GM12878 (cell line): ENCODE data around the gene SLC2A8. TPM values are rescaled to one million over a fixed set of nuclear protein-coding genes. Genes with fewer than 3 reads are reported as not detected.
A peak's percentile ranks its signal among the peaks of the same experiment; 100 is the strongest.

Experiments
- ATAC-seq: fragments of 200-7000 bp; cut with Tn5 transposase; 3 replicates; pipeline ENCODE4 v1.9.1; 2020; ENCODE audit warnings: mild to moderate bottlenecking, moderate library complexity
- BruUV-seq: library from RNA; stranded (reverse); fragments of 400-500 nt; replicated peaks from 2 replicates; lab custom pipeline; 2021; lab: Mats Ljungman, UMichigan
- CTCF ChIA-PET: fragments of 300-600 bp; sonication (Branson Sonifier 250); formaldehyde crosslinking; extraction: SDS; loops from one replicate; lab custom pipeline; 2021; ENCODE audit warnings: inconsistent platforms; lab: Yijun Ruan, JAX
- POLR2A ChIA-PET: fragments of 350-600 bp; formaldehyde crosslinking; extraction: SDS; loops from one replicate; lab custom pipeline; 2021; ENCODE audit warnings: inconsistent platforms; lab: Charles Lee
- RAD21 ChIA-PET: fragments of 300-600 bp; sonication (Branson Sonifier 250); formaldehyde crosslinking; loops from one replicate; lab custom pipeline; 2023; ENCODE audit warnings: antibody characterized with exemption; ENCODE audit not compliant: unreplicated experiment; lab: Charles Lee
- SMC1A ChIA-PET: fragments of 300-600 bp; sonication (Branson Sonifier 250); formaldehyde crosslinking; loops from one replicate; lab custom pipeline; 2023; ENCODE audit not compliant: unreplicated experiment, uncharacterized antibody; lab: Charles Lee
- DNase-seq: peaks from one replicate; pipeline ENCODE4 v3.0.0-alpha.2; 2011; ENCODE audit warnings: low read depth, low spot score
- FAIRE-seq: peaks from 3 replicates; lab custom pipeline; 2011; peaks lifted over from hg19 to GRCh38; lab: Jason Lieb, UNC
- H2AFZ ChIP-seq: 2 replicates; pipeline ENCODE4 v1.6.0; 2011; ENCODE audit warnings: low read depth, low read length, control low read depth; ENCODE audit not compliant: control insufficient read depth
- H3K27ac ChIP-seq: 2 replicates; pipeline ENCODE4 v1.5.1; 2011; ENCODE audit warnings: control low read depth; ENCODE audit not compliant: control insufficient read depth, insufficient read depth
- H3K27me3 ChIP-seq, 2 experiments: replicated peaks in 1 of 2; 2 replicates each; pipeline versions ENCODE4 v1.6.0 to v1.6.1; 2011; ENCODE audit warnings: low read length in 1 of 2; ENCODE audit not compliant: control insufficient read depth in 2 of 2, insufficient read depth in 2 of 2
- H3K36me3 ChIP-seq, 2 experiments: 2 replicates each; pipeline ENCODE4 v1.5.1; 2011; ENCODE audit warnings: low read length in 1 of 2; ENCODE audit not compliant: control insufficient read depth in 2 of 2, insufficient read depth in 2 of 2
- H3K4me1 ChIP-seq: 2 replicates; pipeline ENCODE4 v1.6.1; 2011; ENCODE audit warnings: mild to moderate bottlenecking, low read length, moderate library complexity, mixed read lengths; ENCODE audit not compliant: control insufficient read depth, insufficient read depth
- H3K4me2 ChIP-seq: 2 replicates; pipeline ENCODE4 v1.6.0; 2011; ENCODE audit warnings: control low read depth; ENCODE audit not compliant: control insufficient read depth, insufficient read depth
- H3K4me3 ChIP-seq: fragments of 200-600 bp; sonication (generic); 2 replicates; pipeline ENCODE4 v1.5.1; 2016
- H3K79me2 ChIP-seq: 2 replicates; pipeline ENCODE4 v1.6.0; 2011; ENCODE audit warnings: low read length; ENCODE audit not compliant: control insufficient read depth, insufficient read depth
- H3K9ac ChIP-seq: 2 replicates; pipeline ENCODE4 v1.8.0; 2011; ENCODE audit warnings: low read length, control low read depth, mixed read lengths; ENCODE audit not compliant: control insufficient read depth, insufficient read depth
- H3K9me3 ChIP-seq: replicated peaks from 3 replicates; pipeline ENCODE4 v1.5.1; 2011; ENCODE audit warnings: mild to moderate bottlenecking, low read length; ENCODE audit not compliant: control insufficient read depth, insufficient read depth
- H4K20me1 ChIP-seq: 2 replicates; pipeline ENCODE4 v1.6.0; 2011; ENCODE audit not compliant: control insufficient read depth, insufficient read depth
- BACH1 ChIP-seq: fragments of 450-650 bp; IDR thresholded peaks from 2 replicates; pipeline ENCODE4 v1.6.1; 2017; ENCODE audit warnings: mild to moderate bottlenecking, borderline replicate concordance
- CBFB ChIP-seq: IDR thresholded peaks from 2 replicates; pipeline ENCODE4 v1.6.1; 2016; ENCODE audit warnings: antibody characterized with exemption, low read depth
- DPF2 ChIP-seq: fragments of 450-650 bp; IDR thresholded peaks from 2 replicates; pipeline ENCODE4 v1.6.1; 2017; ENCODE audit warnings: mild to moderate bottlenecking
- FOXM1 ChIP-seq: IDR thresholded peaks from 2 replicates; pipeline ENCODE4 v1.6.1; 2012; ENCODE audit warnings: low read depth, mild to moderate bottlenecking, inconsistent platforms, low read length, moderate library complexity
- MYC ChIP-seq: IDR thresholded peaks from 2 replicates; pipeline ENCODE4 v1.6.1; 2011; ENCODE audit warnings: mild to moderate bottlenecking, low read length, moderate library complexity, inconsistent platforms; ENCODE audit not compliant: insufficient read depth, insufficient replicate concordance, insufficient read length, severe bottlenecking
- NR2C1 ChIP-seq: fragments of 450-650 bp; IDR thresholded peaks from 2 replicates; pipeline ENCODE4 v1.6.1; 2017; ENCODE audit warnings: antibody characterized with exemption, mild to moderate bottlenecking, moderate library complexity
- NR2F1 ChIP-seq: fragments of 450-650 bp; conservative IDR thresholded peaks from 2 replicates; pipeline ENCODE4 v1.6.1; 2017; ENCODE audit warnings: mild to moderate bottlenecking
- POLR2A ChIP-seq: IDR thresholded peaks from 2 replicates; pipeline ENCODE4 v1.6.1; 2011; ENCODE audit warnings: low read depth, mild to moderate bottlenecking, low read length
- POLR2AphosphoS2 ChIP-seq: IDR thresholded peaks from 2 replicates; pipeline ENCODE4 v1.6.1; 2011; ENCODE audit warnings: low read depth, mild to moderate bottlenecking, low read length, improper control_type of control experiment, moderate library complexity
- POLR2AphosphoS5 ChIP-seq: IDR thresholded peaks from 2 replicates; pipeline ENCODE4 v1.6.1; 2011; ENCODE audit warnings: mild to moderate bottlenecking, low read length, inconsistent platforms
- RB1 ChIP-seq: fragments of 450-650 bp; formaldehyde crosslinking; IDR thresholded peaks from 2 replicates; pipeline ENCODE4 v1.6.1; 2017; ENCODE audit warnings: mild to moderate bottlenecking, borderline replicate concordance
- SKIL ChIP-seq: fragments of 450-650 bp; IDR thresholded peaks from 2 replicates; pipeline ENCODE4 v1.6.1; 2017; ENCODE audit warnings: mild to moderate bottlenecking, low read depth, inconsistent platforms; ENCODE audit not compliant: poor library complexity, severe bottlenecking
- SMAD5 ChIP-seq: IDR thresholded peaks from 2 replicates; pipeline ENCODE4 v1.6.1; 2016; ENCODE audit warnings: antibody characterized with exemption, low read depth
- SP1 ChIP-seq: IDR thresholded peaks from one replicate; pipeline ENCODE4 v1.6.1; 2011; ENCODE audit warnings: low read depth, low read length
- SPI1 ChIP-seq: IDR thresholded peaks from 2 replicates; pipeline ENCODE4 v1.6.1; 2011; ENCODE audit warnings: low read depth, mild to moderate bottlenecking, low read length, moderate library complexity, borderline replicate concordance; ENCODE audit not compliant: insufficient read depth
- USF1 ChIP-seq: IDR thresholded peaks from 2 replicates; pipeline ENCODE4 v1.6.1; 2011; ENCODE audit warnings: borderline replicate concordance, low read depth, mild to moderate bottlenecking, moderate library complexity, mixed read lengths, low read length; ENCODE audit not compliant: insufficient read depth; ENCODE audit errors: extremely low read length
- WGBS: methylation state at CpG from one replicate; pipeline ENCODE4 v1.1.6; 2016; ENCODE audit warnings: low lambda C conversion rate; ENCODE audit not compliant: insufficient replicate concordance, insufficient coverage; ENCODE audit errors: missing lambda C conversion rate; 5-methylcytosine and 5-hydroxymethylcytosine counted together
- in situ Hi-C: fragments of 300-500 bp; cut with MboI; formaldehyde crosslinking; loops from 9 replicates; pipeline ENCODE4 v1.14.3; 2018; ENCODE audit warnings: mixed read lengths
- intact Hi-C: fragments of 100-400 bp; cut with micrococcal nuclease; formaldehyde crosslinking; loops from one replicate; pipeline ENCODE4 v1.14.2; 2022; ENCODE audit not compliant: unreplicated experiment
- polyA plus RNA-seq, 11 experiments: library from polyadenylated mRNA; depleted of rRNA in 4 of 11; unstranded in 6 of 11; stranded (reverse) in 5 of 11; fragments of >200 nt; fragmentation: Nextera tagmentation in 4 of 11; fragmentation: Illumina TruSeq in 1 of 11; extraction: Ambion mirVana in 4 of 11; extraction: Trizol in 1 of 11; gene quantifications; 1 replicate in 1 of 11; 2 replicates in 10 of 11; pipeline versions ENCODE4 v1.2.1 to v1.2.3, GENCODE V29; 2011 to 2016; ENCODE audit warnings: inconsistent platforms in 2 of 11, missing spikeins in 2 of 11, low read depth in 1 of 11
- total RNA-seq, 4 experiments: library from RNA; depleted of rRNA in 3 of 4; stranded (reverse); fragments of >200 nt in 3 of 4; fragmentation: Illumina TruSeq in 1 of 4; extraction: Trizol in 1 of 4; gene quantifications; 2 replicates each; pipeline versions ENCODE4 v1.2.1 to v1.2.3, GENCODE V29; 2013 to 2021
- TF ChIP-seq, protein P1 (sequence below): IDR thresholded peaks from 2 replicates; pipeline ENCODE4 v1.6.1; 2011; ENCODE audit warnings: borderline replicate concordance, low read depth, mild to moderate bottlenecking, moderate library complexity, low read length; ENCODE audit not compliant: insufficient read depth, poor library complexity, severe bottlenecking
- TF ChIP-seq, protein P2 (sequence below): fragments of 150-350 bp; IDR thresholded peaks from 2 replicates; pipeline ENCODE4 v1.6.1; 2014; ENCODE audit warnings: mild to moderate bottlenecking, low read depth, low read length

The SLC2A8 gene
- total and polyA plus RNA-seq, 10 of the 15 experiments (the other 5 are each of a cell fraction or from before 2014, with no cell fraction given), result 0.31 to 22.7 (median 10.0) TPM

DNA sequence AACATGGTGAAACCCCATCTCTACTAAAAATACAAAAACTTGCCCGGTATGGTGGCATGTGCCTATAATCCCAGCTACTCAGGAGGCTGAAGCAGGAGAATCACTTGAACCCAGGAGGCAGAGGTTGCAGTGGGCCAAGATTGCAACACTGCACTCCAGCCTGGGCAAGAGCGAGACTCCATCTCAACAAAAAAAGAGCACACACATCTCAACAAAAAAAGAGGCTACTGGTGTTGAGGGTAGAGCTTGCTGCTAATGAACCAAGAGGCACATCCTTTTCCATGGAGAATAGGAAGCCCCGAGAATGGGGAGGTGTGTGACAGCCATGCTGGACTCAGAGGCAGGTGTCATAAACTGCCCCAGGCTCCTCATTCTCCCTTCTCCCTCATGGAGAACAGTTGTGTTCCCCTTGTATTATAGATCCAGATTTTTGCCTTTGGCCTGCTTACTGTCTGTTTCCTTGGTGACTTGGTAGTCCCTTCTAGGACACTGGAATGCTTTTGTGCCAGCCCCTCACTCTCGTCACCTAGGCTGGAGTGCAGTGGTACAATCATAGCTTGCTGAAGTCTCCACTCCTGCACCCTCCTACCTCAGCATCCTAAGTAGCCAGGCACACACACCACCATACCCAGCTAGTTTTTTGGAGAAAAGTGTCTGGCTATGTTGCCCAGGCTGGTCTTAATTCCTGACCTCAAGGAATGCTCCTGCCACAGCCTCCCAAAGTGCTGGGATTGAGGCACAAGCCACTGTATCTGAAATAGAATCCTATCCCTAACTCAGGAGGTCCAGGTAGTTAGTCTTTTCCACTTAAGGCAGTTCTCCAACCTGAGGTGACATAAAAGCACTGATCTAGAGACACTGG lies 49.1 kb downstream of the SLC2A8 start:
- intact Hi-C loops, result no loop called here

More for the DNA sequence above, 49.1 kb downstream of the SLC2A8 start:
- Histone ChIP-seq H3K27ac (no peak overlapping the region), H2AFZ (no peak overlapping the region), H3K4me3 (no peak overlapping the region), H3K79me2 (peaks cover 36% of the 10 kb centered on the region), H3K4me1 (no peaks in the 10 kb centered on the region), H3K36me3 (peaks cover 20 to 62% of the 10 kb centered on the region in 2 experiments), H3K9ac (no peak overlapping the region), H3K9me3 (peaks cover 11% of the 10 kb centered on the region), H4K20me1 (peaks cover 11% of the 10 kb centered on the region), H3K27me3 (no peaks in the 10 kb centered on the region), H3K4me2 (no peak overlapping the region)
- DNase-seq (no peak), ATAC-seq (no peak), FAIRE-seq (no peak)
- ChIA-PET POLR2A (no interaction called here), SMC1A (no interaction called here), CTCF (interaction anchor here (0.9 to 1.6 kb wide), 2 partner anchors 9 to 31 kb away, joined by 3 to 4 read pairs; no protein-coding TSS in a partner anchor), RAD21 (no interaction called here)
- in situ Hi-C loops, result no loop called here
- no TSS peak for BruUV-seq
- WGBS, result 48% methylated on average over 4 of the region's 4 CpGs
- TF ChIP-seq CBFB (peak; percentile 9; the same call in 1 of the 2 replicates), POLR2AphosphoS2 (peak; percentile 67; the same call in 1 of the 2 replicates), POLR2AphosphoS5 (peak; percentile 55), NR2C1 (no peak), SPI1 (no peak), RB1 (no peak), SMAD5 (peak; percentile 52; the same call in 1 of the 2 replicates), POLR2A (peak; percentile 53), DPF2 (no peak), SKIL (no peak), NR2F1 (no peak), MYC (no peak), SP1 (no peak), FOXM1 (no peak), USF1 (no peak), BACH1 (0 out of 2 replicates have a peak, but pooled peaks have one; percentile 22)
- TF ChIP-seq, protein P1, sequence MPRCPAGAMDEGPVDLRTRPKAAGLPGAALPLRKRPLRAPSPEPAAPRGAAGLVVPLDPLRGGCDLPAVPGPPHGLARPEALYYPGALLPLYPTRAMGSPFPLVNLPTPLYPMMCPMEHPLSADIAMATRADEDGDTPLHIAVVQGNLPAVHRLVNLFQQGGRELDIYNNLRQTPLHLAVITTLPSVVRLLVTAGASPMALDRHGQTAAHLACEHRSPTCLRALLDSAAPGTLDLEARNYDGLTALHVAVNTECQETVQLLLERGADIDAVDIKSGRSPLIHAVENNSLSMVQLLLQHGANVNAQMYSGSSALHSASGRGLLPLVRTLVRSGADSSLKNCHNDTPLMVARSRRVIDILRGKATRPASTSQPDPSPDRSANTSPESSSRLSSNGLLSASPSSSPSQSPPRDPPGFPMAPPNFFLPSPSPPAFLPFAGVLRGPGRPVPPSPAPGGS, result peak; percentile 49
- TF ChIP-seq, protein P2, sequence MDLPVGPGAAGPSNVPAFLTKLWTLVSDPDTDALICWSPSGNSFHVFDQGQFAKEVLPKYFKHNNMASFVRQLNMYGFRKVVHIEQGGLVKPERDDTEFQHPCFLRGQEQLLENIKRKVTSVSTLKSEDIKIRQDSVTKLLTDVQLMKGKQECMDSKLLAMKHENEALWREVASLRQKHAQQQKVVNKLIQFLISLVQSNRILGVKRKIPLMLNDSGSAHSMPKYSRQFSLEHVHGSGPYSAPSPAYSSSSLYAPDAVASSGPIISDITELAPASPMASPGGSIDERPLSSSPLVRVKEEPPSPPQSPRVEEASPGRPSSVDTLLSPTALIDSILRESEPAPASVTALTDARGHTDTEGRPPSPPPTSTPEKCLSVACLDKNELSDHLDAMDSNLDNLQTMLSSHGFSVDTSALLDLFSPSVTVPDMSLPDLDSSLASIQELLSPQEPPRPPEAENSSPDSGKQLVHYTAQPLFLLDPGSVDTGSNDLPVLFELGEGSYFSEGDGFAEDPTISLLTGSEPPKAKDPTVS, result no peak
- TF ChIP-seq, all 136 proteins: peak for 7
